ENCODE data around the gene HAAO. TPM values are rescaled to one million over a fixed set of nuclear protein-coding genes. Genes with fewer than 3 reads are reported as not detected.

HAAO gene
- total and polyA plus RNA-seq, 7 donors = 0.78 to 4.9 (median 0.93) TPM

DNA sequence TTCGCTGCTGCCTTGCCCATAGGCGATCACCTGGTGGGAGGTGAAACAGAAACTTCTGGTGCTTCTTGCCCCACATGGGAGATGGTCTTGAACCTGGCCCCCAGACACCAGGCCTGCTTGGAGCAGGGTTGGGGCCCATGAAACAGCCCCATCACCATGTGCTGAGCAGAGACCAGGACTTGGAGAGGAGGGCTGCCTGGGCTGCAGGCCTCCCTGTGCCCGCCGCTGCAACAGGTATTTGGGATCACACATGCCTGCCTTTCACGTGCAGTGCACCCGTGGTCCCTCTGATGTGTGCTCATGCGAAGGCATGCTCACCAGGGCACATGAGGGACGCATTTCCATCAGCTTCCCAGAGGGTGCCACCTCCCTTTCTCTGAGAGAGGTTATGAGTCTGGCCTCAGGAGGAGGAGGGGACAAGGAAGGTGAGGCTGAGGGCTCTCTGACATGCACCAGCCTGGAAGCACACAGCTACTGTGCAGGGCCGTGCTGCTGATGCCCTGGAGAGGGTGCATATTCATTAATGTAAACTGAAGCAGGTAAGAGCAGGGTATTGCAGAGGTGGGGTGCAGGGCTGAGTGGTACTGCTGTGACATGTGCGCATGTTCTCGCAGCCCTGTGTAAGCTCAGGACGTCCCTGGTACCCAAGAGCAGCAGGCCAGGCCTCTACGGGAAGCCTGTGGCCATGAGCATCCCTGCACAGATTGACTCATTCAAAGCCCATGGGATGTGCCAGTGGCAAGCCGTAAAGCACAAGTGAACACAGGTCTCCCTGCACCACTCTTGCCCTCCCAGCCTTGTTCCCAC, 24.3 kb downstream of the HAAO start:
- 76 to 88% (median 80%) methylated on average over 14 of the region's 14 CpGs for WGBS, 3 donors
- no peaks in the 10 kb centered on the region for H3K36me3 ChIP-seq (ENCODE audit: insufficient read depth in 1 of 2, low read depth in 1 of 2)
- ATAC-seq (no peak), DNase-seq (no peak)
- H3K27ac ChIP-seq = no peak overlapping the region
- H3K27me3 ChIP-seq (ENCODE audit: insufficient read depth in 3 of 3, low read length in 2 of 3) = no peaks in the 10 kb centered on the region
- intact Hi-C loops (cut with DNase I) = no loop called here
- H3K4me1 ChIP-seq = no peaks in the 10 kb centered on the region
- H3K9me3 ChIP-seq = no peaks in the 10 kb centered on the region
- no peak overlapping the region for H3K4me3 ChIP-seq
- TF ChIP-seq, protein P1, sequence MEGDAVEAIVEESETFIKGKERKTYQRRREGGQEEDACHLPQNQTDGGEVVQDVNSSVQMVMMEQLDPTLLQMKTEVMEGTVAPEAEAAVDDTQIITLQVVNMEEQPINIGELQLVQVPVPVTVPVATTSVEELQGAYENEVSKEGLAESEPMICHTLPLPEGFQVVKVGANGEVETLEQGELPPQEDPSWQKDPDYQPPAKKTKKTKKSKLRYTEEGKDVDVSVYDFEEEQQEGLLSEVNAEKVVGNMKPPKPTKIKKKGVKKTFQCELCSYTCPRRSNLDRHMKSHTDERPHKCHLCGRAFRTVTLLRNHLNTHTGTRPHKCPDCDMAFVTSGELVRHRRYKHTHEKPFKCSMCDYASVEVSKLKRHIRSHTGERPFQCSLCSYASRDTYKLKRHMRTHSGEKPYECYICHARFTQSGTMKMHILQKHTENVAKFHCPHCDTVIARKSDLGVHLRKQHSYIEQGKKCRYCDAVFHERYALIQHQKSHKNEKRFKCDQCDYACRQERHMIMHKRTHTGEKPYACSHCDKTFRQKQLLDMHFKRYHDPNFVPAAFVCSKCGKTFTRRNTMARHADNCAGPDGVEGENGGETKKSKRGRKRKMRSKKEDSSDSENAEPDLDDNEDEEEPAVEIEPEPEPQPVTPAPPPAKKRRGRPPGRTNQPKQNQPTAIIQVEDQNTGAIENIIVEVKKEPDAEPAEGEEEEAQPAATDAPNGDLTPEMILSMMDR (IDR thresholded peaks at IDR 0.05) = no peak

DNA sequence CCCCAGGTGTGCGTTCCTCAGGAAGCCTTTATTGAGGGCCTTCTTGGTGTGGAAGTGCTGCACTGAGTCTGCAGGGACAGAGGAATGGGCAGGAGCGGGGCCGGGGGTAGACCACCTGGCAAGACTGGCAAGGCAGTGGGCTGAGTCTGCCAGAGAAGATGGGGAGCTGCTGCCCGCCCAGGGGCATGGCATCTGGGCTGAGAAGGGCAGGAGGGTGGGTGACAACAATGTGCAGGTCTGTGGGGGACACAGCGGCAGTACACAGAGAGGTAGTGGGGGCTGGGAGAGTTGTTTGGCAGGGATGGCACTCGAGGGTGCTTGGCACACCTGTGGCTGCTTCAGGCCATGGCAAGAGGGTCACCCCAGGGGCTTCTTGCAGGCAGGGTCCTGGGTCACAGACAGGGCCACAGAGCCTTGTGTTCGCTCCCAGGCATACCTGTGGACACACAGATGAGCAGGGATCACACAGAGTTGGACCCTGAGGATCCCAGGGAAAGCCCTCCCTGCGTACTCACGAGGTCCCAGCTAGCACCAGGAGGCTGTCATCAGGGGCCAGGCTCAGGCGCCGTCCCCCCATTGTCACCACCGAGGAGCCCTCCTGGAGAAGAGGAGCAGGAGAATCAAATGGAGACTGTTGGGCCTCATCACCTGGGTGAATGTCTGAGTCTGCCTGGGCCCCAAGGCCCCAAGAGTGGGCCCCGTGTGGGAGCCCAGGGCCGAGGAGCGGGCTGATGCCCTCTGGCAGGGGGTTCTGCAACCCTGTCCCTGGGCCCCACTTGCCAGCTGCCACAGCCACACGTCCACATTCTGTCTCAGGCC, 25.1 kb downstream of the HAAO start:
- no peak for ATAC-seq
- H3K4me1 ChIP-seq = no peaks in the 10 kb centered on the region
- DNase-seq = no peak
- no peaks in the 10 kb centered on the region for H3K27me3 ChIP-seq (ENCODE audit: insufficient read depth in 3 of 3, low read length in 2 of 3)
- WGBS, 3 donors = 82 to 90% (median 89%) methylated on average over 15 to 16 of the region's 16 CpGs
- H3K9me3 ChIP-seq = no peaks in the 10 kb centered on the region
- no peak overlapping the region for H3K4me3 ChIP-seq
- intact Hi-C loops (cut with DNase I) = no loop called here
- H3K27ac ChIP-seq = no peak overlapping the region
- TF ChIP-seq, protein P1 (IDR thresholded peaks at IDR 0.05) = no peak
- H3K36me3 ChIP-seq (ENCODE audit: insufficient read depth in 1 of 2, low read depth in 1 of 2) = no peaks in the 10 kb centered on the region

DNA sequence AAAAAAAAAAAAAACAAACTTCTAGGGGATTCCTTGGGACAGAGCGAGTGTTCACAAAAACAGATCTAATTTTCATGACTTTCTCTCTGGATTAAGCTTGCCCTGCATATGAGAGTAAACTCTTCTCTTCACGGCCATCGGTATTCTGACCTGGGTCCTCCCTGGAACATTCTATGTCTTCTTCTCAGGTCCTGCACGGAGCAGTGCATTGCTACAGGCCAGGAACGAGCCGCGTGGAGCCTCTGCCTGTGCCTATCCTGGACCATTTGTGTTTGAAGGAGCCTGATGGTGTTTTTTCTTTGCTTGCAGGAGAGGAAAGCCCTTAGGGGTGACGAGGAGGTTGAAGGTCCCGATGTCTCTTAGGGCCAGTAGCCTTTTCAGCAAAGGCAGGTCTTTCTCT, 26.7 kb downstream of the HAAO start:
- Histone ChIP-seq H3K4me1 (no peaks in the 10 kb centered on the region), H3K27ac (no peak overlapping the region), H3K4me3 (no peak overlapping the region), H3K9me3 (no peaks in the 10 kb centered on the region), H3K36me3 (ENCODE audit: insufficient read depth in 1 of 2, low read depth in 1 of 2) (no peaks in the 10 kb centered on the region), H3K27me3 (ENCODE audit: insufficient read depth in 3 of 3, low read length in 2 of 3) (no peaks in the 10 kb centered on the region)
- intact Hi-C loops (cut with DNase I) = no loop called here
- DNase-seq (no peak), ATAC-seq (no peak)
- TF ChIP-seq, protein P1 (IDR thresholded peaks at IDR 0.05) = no peak
- 94 to 98% (median 94%) methylated on average over 9 of the region's 9 CpGs for whole genome bisulfite sequencing, 3 donors

DNA sequence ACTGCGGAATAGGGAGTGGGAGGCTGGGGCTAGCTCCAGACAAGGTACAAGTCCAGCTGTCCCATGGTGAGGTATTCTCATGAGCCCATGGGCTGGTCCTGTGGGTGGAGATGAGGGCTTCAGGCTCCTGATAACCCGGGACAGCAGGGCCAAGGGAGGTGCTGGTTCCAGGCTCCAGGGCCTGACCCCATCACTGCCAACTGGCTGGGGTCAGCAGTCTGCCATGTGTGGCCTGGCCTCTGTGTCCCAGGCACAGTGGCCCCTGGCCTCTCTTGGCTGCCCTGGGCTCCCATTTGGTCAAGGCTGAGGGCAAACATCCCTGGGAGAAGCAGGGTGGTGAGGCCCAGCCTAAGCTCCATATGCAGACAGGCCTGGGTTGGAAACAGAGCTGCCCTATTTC, 27.5 kb downstream of the HAAO start:
- WGBS, 3 donors = 77 to 93% (median 86%) methylated on average over 2 of the region's 2 CpGs
- ATAC-seq (no peak), DNase-seq (no peak)
- TF ChIP-seq, protein P1 (IDR thresholded peaks at IDR 0.05) = no peak
- H3K4me3 ChIP-seq = no peak overlapping the region
- H3K27me3 ChIP-seq (ENCODE audit: insufficient read depth in 3 of 3, low read length in 2 of 3) = no peaks in the 10 kb centered on the region
- H3K36me3 ChIP-seq (ENCODE audit: insufficient read depth in 1 of 2, low read depth in 1 of 2) = peaks cover 0 to 2% of the 10 kb centered on the region in 2 donors
- no peak overlapping the region for H3K27ac ChIP-seq
- no peaks in the 10 kb centered on the region for H3K9me3 ChIP-seq
- intact Hi-C loops (cut with DNase I) = no loop called here
- H3K4me1 ChIP-seq = no peaks in the 10 kb centered on the region
